HG03457 (cell line): ENCODE measurements around the gene NRROS.
"Not testable (repeated sequence)": the region's sequence is repeated elsewhere in the genome, so short reads cannot be mapped to it uniquely, and the experiment has no call there.

Experiments used
- ATAC-seq: cut with Tn5 transposase; IDR thresholded peaks from one replicate; pipeline ENCODE4 v1.9.1; 2021; ENCODE audit warnings: moderate number of reproducible peaks; ENCODE audit not compliant: unreplicated experiment

Gene NRROS

GRCh38 chr3:196624067-196624790, 15.3 kb upstream of the NRROS start:
- no peak for ATAC-seq

GRCh38 chr3:196624907-196625306, 14.6 kb upstream of the NRROS start:
- ATAC-seq = no peak

DNA sequence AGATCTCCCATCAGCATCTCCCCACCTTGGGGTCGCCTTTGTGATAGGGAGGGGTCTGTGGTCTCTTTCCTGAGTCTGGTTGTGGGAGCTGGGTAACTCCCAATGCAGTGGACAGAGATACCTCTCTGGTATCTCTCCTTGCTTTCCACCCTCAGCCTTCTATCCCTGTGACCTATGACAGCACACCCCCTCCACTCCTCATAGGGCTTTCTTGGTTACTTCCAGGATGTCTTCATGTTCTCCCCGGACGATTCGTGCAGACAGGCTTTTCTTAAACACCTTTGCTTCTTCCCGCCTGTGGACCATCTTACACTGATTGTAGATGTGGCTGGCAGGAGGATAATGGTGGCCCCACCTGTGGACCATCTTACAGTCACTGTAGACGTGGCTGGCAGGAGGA, 14.2 kb upstream of the NRROS start:
- ATAC-seq = no peak

- no peak for ATAC-seq
Observed at GRCh38 chr3:196627918-196628231, 11.6 kb upstream of the NRROS start.

DNA sequence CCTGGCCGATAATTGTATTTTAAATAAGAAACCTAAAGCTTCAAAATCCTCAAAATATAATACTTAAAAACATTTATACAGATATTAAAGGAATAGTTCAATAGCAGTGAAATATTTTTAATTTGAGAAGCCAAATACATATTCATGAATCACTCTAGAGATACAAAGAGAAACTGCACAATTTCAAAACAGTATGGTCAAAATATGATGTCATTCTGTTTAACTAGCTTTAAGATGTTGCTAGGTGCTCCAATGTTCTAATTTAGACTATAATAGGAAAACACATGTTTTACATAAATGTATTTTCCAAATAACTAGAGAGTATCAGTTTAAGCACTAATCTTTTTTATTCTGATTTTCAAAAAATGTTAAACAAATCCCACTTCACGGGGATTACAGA, 10.3 kb upstream of the NRROS start:
- no peak for ATAC-seq

DNA sequence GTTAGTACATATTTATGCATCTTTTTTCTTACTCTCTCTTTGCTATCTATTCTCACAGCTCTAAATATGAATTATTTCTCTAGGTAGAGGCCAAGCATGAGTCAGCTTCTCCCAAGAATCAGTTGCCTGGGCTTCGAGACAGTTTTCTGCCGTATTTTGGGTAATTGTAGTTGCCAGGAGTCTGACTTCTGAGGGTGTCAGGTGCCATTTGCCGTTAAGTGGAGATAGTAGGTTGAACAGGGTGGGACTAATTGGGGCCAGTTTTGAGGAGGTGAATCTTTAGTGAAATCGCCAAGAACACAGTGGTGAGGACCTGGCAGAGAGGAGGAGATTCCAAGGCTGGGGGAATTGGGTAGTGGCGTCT, 7.8 kb upstream of the NRROS start:
- ATAC-seq = no peak

DNA sequence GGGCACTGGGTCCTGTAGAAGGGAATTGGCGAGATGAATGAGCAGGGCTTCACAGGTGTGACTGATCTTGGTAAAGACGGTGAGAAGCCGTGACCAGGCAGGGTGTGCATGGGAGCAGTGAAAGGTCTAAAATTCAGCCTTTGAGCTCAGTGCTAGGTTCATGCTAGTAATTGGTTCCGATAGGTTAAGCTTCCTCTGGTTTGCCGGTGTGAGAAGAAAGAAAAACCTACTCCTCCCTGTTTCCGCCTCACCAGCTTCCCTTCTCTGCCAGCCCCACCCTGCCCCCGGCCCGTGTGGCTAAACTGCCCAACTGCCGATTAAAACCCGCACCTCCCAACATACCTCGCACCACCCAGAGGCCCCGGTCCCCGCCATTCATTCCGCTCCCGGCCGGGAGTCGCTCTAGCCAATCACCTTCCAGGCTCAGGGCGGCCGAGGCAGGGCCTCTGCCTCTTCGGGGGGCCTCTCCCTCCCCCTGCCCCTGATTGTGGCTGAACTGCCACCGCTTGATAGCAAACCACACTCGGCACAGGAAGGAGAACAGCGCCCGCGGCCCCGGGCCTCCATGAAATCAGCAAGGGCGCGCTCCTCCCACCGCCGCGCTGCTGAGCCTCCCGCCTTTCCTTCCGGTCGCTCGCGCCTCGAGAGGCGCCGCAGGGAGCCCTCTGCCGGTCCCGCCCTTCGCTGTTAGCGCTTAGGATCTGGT, 7.3 kb upstream of the NRROS start:
- peak; percentile 59 for ATAC-seq

GRCh38 chr3:196633555-196634151, 5.8 kb upstream of the NRROS start:
- no peak for ATAC-seq

DNA sequence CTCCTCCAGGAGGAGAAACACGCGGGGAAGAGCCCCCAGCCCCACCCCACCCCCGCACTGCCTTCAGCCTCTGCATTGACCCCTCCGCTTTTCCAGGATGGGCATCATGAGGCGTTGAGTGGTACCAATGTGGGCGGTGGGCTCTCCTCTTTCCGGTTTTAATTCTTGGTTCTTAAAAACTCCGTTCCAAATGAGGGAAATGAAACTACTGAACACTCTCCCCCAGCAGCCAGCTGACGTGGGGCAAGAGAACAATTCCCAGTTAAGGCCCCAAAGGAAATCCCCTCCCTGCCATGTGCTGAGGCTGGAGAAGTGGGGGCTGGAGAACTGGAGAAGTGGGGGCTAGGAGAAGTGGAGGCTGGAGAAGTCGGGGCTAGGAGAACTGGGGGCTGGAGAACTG, 5.3 kb upstream of the NRROS start:
- ATAC-seq = no peak

GRCh38 chr3:196634829-196635228, 4.7 kb upstream of the NRROS start:
- no peak for ATAC-seq

GRCh38 chr3:196636369-196637349, 2.8 kb upstream of the NRROS start:
- no peak for ATAC-seq

GRCh38 chr3:196637941-196638340, 1.6 kb upstream of the NRROS start:
- not testable (repeated sequence) for ATAC-seq

DNA sequence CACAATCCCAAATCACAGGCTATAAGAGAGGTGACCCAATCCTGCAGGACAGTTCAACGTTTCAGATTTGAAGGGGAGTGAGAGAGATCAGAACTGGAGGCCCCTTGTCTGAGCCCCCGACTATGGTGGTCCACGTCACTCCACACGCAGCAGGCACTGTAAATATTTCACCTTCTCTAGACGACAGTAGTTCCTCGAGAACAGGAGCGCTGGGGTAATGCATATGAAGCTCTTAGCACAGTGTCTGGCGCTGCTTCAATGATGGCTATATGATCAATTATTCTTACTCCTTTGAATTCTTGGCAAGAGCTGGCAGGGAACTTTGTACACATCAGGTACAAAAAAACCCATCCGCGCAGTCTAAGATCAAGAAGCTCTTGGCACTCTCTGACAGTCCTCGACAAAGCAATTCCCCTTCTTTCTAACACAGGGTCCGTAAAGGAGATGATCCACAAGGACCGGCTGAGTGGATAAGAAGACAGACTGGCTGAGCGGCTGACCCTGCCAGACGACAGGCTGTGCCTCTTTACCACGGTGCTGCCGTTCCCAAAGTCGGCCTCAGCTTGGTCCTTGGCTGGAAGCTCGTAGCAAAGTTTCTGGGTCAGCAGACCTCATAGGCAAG, 522 bp upstream of the NRROS start:
- ATAC-seq = no peak

DNA sequence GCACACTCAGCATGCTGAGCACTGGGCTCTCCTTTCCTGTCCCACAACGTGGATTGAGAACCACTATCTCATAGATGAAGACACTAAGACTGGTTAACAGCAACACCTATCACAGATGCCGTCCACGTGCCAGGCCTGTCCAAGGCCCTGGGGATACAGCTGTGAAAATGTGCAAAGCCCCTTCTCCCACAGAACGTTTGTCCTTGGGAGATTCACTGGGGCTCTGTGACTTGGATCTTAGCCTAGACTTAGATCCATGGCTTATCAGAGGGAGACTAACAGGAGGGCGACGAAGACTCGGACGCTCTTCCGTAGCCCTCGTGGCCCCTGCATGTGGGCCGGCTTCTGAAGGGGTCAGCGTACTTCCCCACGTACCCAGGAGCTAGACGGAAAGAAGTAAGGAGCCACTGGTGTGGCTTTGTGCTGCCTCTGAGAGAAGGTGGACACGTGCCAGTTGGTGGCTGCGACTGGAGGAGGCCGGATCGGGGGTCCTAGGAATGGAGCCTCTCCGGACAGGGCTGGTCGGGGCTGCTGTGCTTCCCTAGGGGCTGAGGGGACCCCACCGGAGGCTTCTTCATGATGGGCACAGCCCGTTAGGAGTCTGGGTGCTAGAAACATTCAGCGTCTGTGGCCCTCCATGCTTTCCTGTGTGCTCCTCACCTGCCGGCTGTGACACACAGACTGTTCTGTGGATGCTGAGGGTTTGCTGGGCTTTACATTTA, 964 bp downstream of the NRROS start:
- ATAC-seq = no peak

DNA sequence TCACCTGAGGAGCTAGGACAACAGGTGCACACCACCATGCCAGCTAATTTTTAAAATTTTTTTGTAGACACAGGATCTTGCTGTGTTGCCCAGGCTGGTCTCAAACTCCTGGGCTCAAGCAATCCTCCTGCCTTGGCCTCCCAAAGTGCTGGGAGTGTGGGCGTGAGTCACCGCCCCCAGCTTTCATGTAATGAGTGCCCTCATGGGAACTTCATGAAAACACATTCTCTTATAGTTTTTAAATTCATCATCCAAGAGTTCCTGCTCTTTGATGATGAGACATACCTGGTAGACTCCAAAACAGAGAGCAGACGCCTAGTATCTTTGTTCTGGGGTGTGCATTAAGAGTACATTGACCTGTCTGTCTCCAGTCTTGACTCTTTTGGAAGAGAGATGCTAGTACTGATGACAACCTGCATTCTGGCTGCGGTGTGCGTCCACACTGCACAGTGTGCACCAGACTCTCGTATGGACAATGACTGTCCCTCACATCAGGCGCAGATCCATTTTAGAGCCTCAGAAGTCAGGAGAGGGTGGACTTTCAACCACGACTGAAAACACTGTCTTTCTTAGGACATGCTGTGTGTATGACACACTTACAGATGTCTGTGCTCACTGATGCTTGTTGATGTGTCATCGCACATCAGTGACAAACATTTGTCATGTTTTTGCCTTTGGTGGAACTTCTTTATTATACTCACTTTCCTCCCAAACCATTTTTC, 2.0 kb downstream of the NRROS start:
- ATAC-seq = no peak

- ATAC-seq = no peak
Observed at GRCh38 chr3:196642434-196642833, 2.9 kb downstream of the NRROS start.

DNA sequence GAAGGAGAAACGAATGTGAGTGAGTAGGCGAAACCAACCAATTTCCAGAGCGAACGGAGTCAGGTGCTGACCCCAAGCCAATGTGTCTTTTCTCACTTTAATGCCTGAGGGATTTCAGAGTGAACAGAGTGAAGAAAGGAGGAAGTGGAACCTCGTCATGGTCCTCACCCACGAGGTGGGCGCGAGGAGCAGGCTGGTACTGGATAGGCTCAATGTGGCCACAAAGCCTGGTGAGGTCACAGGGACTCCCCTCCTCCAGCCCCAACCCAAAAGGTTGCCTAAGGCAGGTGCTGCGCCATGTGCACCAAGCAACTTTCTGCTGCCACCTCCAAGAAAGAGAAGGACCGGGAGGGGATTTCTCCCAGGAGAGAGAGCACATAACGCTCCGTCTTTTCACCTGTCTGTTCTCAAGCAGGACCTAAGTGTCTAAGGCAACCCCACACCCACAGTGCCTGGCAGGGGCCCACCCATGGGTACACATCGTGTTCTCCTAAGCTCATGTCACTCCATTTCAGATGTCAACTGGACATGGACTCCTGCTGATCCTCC, 3.8 kb downstream of the NRROS start:
- peak; percentile 72 for ATAC-seq

GRCh38 chr3:196643761-196644160, 4.3 kb downstream of the NRROS start:
- no peak for ATAC-seq

GRCh38 chr3:196645096-196645495, 5.6 kb downstream of the NRROS start:
- ATAC-seq = no peak
